HEK293 (cell line): ENCODE results near the gene ZC3H11A.

Experiments used
- CTCF ChIA-PET: fragments of 350-600 bp; formaldehyde crosslinking; extraction: SDS; loops from one replicate; lab custom pipeline; 2021; ENCODE audit warnings: antibody characterized with exemption; lab: Yijun Ruan, JAX
- POLR2A ChIA-PET: fragments of 300-600 bp; formaldehyde crosslinking; extraction: SDS; loops from one replicate; lab custom pipeline; 2020; ENCODE audit warnings: antibody characterized with exemption, inconsistent platforms; lab: Yijun Ruan, JAX
- H3K27ac ChIP-seq: fragments of 200-500 bp; sonication (Bioruptor generic); 2 replicates; pipeline ENCODE4 v1.5.1; 2014; ENCODE audit warnings: low read depth, low read length, control low read depth, inconsistent platforms; ENCODE audit errors: extremely low read depth
- H3K36me3 ChIP-seq, 2 experiments: fragments of 200-500 bp in 1 of 2; sonication (Bioruptor generic) in 1 of 2; 1 replicate in 1 of 2; 2 replicates in 1 of 2; pipeline ENCODE4 v1.5.1; 2014 to 2017; ENCODE audit warnings: inconsistent platforms in 2 of 2, low read length in 2 of 2; ENCODE audit not compliant: control insufficient read depth in 2 of 2, insufficient read depth in 1 of 2
- H3K4me1 ChIP-seq: fragments of 200-500 bp; sonication (Bioruptor generic); 2 replicates; pipeline ENCODE4 v1.5.1; 2014; ENCODE audit warnings: mild to moderate bottlenecking, low read length, inconsistent platforms; ENCODE audit not compliant: control insufficient read depth, insufficient read depth
- H3K4me3 ChIP-seq: 2 replicates; pipeline ENCODE4 v1.5.1; 2011; ENCODE audit warnings: low read depth, mild to moderate bottlenecking, control low read depth, low read length, moderate library complexity
- H3K9me3 ChIP-seq: fragments of 200-500 bp; sonication (Bioruptor generic); 2 replicates; pipeline ENCODE4 v1.5.1; 2014; ENCODE audit warnings: low read depth, low read length, inconsistent platforms; ENCODE audit not compliant: control insufficient read depth, insufficient read depth
- GLI4 ChIP-seq: fragments of 450-650 bp; formaldehyde crosslinking; IDR thresholded peaks from 2 replicates; pipeline ENCODE4 v1.5.1; 2016; ENCODE audit warnings: missing biosample characterization, missing genetic modification characterization
- KLF16 ChIP-seq: fragments of 450-650 bp; formaldehyde crosslinking; IDR thresholded peaks from 2 replicates; pipeline ENCODE4 v1.5.1; 2017; ENCODE audit warnings: missing biosample characterization, missing genetic modification characterization
- KLF7 ChIP-seq: fragments of 450-650 bp; formaldehyde crosslinking; IDR thresholded peaks from 2 replicates; pipeline ENCODE4 v1.5.1; 2016; ENCODE audit warnings: missing biosample characterization, missing genetic modification characterization, borderline replicate concordance
- REPIN1 ChIP-seq: fragments of 450-650 bp; formaldehyde crosslinking; IDR thresholded peaks from 2 replicates; pipeline ENCODE4 v1.5.1; 2017; ENCODE audit warnings: missing biosample characterization, missing genetic modification characterization, low read depth
- ZNF174 ChIP-seq: fragments of 450-650 bp; formaldehyde crosslinking; IDR thresholded peaks from 2 replicates; pipeline ENCODE4 v1.5.0; 2017; ENCODE audit warnings: missing biosample characterization, mild to moderate bottlenecking, missing genetic modification characterization
- ZNF221 ChIP-seq: fragments of 450-650 bp; formaldehyde crosslinking; IDR thresholded peaks from 2 replicates; pipeline ENCODE4 v1.5.1; 2017; ENCODE audit warnings: missing biosample characterization, missing genetic modification characterization, borderline replicate concordance
- ZNF23 ChIP-seq: fragments of 450-650 bp; formaldehyde crosslinking; IDR thresholded peaks from 2 replicates; pipeline ENCODE4 v1.5.1; 2016; ENCODE audit warnings: missing biosample characterization, missing genetic modification characterization, borderline replicate concordance
- ZNF274 ChIP-seq, 2 experiments: fragments of 200-500 bp in 1 of 2; fragments of 450-650 bp in 1 of 2; sonication (Bioruptor generic) in 1 of 2; formaldehyde crosslinking in 1 of 2; IDR thresholded peaks; 2 replicates each; pipeline versions ENCODE4 v1.5.1 to v1.6.1; 2014 to 2016; ENCODE audit warnings: borderline replicate concordance in 1 of 2, inconsistent platforms in 1 of 2, low read length in 1 of 2, missing biosample characterization in 1 of 2, missing genetic modification characterization in 1 of 2
- ZNF544 ChIP-seq: fragments of 450-650 bp; formaldehyde crosslinking; IDR thresholded peaks from 2 replicates; pipeline ENCODE4 v1.5.0; 2017; ENCODE audit warnings: missing biosample characterization, missing genetic modification characterization
- ZNF596 ChIP-seq: fragments of 450-650 bp; IDR thresholded peaks from 2 replicates; pipeline ENCODE4 v1.5.0; 2018; ENCODE audit warnings: missing biosample characterization, mild to moderate bottlenecking, missing genetic modification characterization, moderate library complexity
- ZNF610 ChIP-seq: fragments of 450-650 bp; formaldehyde crosslinking; IDR thresholded peaks from 2 replicates; pipeline ENCODE4 v1.5.1; 2016; ENCODE audit warnings: missing biosample characterization, missing genetic modification characterization, borderline replicate concordance
- ZNF747 ChIP-seq: fragments of 450-650 bp; formaldehyde crosslinking; IDR thresholded peaks from 2 replicates; pipeline ENCODE4 v1.5.1; 2016; ENCODE audit warnings: missing biosample characterization, missing genetic modification characterization
- ZNF843 ChIP-seq: fragments of 450-650 bp; formaldehyde crosslinking; IDR thresholded peaks from 2 replicates; pipeline ENCODE4 v1.5.1; 2016; ENCODE audit warnings: missing biosample characterization, missing genetic modification characterization
- ZXDB ChIP-seq: fragments of 450-650 bp; formaldehyde crosslinking; IDR thresholded peaks from 2 replicates; pipeline ENCODE4 v1.5.1; 2016; ENCODE audit warnings: missing biosample characterization, missing genetic modification characterization
- TF ChIP-seq, protein P1 (sequence below): fragments of 450-650 bp; formaldehyde crosslinking; IDR thresholded peaks from 2 replicates; pipeline ENCODE4 v1.5.1; 2016; ENCODE audit warnings: missing biosample characterization, missing genetic modification characterization
- TF ChIP-seq, protein P2 (sequence below): fragments of 450-650 bp; formaldehyde crosslinking; conservative IDR thresholded peaks from 2 replicates; pipeline ENCODE4 v1.5.1; 2016; ENCODE audit warnings: low read depth, missing biosample characterization, missing genetic modification characterization
- TF ChIP-seq, protein P3 (sequence below): fragments of 450-650 bp; formaldehyde crosslinking; IDR thresholded peaks from 2 replicates; pipeline ENCODE4 v1.5.1; 2016; ENCODE audit warnings: missing biosample characterization, missing genetic modification characterization
- TF ChIP-seq, protein P4 (sequence below): fragments of 450-650 bp; formaldehyde crosslinking; IDR thresholded peaks from 2 replicates; pipeline ENCODE4 v1.5.1; 2016; ENCODE audit warnings: missing biosample characterization, missing genetic modification characterization

The ZC3H11A gene

DNA sequence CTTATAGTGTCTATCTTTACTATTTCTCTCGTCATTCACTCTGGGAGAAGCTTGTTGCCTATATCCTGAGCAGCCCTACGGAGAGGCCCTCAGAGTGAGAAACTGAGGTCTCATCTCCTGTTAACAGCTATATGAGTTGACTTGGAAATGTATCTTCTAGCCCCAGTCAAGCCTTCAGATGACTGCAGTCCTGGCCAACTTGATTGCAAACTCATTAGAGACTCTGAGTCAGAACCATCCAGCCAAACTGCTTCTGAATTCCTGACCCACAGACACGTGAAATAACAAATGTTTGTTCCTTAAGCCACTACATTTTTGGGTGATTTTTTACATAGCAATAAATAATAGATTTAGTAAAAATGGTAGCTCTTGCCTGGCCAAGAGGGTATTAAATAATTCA lies 3.9 kb upstream of the ZC3H11A start:
- no peaks in the 10 kb centered on the region for H3K4me1 ChIP-seq
- H3K9me3 ChIP-seq, result no peaks in the 10 kb centered on the region
- H3K36me3 ChIP-seq, result peaks cover 0 to 1% of the 10 kb centered on the region in 2 experiments; a peak in 1 of 3 replicates
- ChIA-PET CTCF (interaction anchor here (0.6 kb wide), 2 partner anchors 579 to 880 kb away, joined by 4 read pairs; no protein-coding TSS in a partner anchor), POLR2A (no interaction called here)
- TF ChIP-seq ZNF747 (no peak), REPIN1 (tag by site-specific recombination) (no peak), ZXDB (tag by site-specific recombination) (no peak), GLI4 (tag by site-specific recombination) (no peak), ZNF610 (no peak), KLF7 (tag by site-specific recombination) (no peak), ZNF221 (tag by site-specific recombination) (no peak), ZNF23 (tag by site-specific recombination) (no peak), ZNF596 (tag by site-specific recombination) (no peak), ZNF274 (IDR thresholded peaks at IDR 0.05; ENCODE audit: low read length) (no peak), ZNF274 (tag by site-specific recombination; IDR thresholded peaks at IDR 0.05; ENCODE audit: borderline replicate concordance) (no peak), ZNF843 (no peak), KLF16 (tag by site-specific recombination) (no peak), ZNF174 (tag by site-specific recombination) (no peak), ZNF544 (tag by site-specific recombination) (no peak)
- TF ChIP-seq, protein P1, sequence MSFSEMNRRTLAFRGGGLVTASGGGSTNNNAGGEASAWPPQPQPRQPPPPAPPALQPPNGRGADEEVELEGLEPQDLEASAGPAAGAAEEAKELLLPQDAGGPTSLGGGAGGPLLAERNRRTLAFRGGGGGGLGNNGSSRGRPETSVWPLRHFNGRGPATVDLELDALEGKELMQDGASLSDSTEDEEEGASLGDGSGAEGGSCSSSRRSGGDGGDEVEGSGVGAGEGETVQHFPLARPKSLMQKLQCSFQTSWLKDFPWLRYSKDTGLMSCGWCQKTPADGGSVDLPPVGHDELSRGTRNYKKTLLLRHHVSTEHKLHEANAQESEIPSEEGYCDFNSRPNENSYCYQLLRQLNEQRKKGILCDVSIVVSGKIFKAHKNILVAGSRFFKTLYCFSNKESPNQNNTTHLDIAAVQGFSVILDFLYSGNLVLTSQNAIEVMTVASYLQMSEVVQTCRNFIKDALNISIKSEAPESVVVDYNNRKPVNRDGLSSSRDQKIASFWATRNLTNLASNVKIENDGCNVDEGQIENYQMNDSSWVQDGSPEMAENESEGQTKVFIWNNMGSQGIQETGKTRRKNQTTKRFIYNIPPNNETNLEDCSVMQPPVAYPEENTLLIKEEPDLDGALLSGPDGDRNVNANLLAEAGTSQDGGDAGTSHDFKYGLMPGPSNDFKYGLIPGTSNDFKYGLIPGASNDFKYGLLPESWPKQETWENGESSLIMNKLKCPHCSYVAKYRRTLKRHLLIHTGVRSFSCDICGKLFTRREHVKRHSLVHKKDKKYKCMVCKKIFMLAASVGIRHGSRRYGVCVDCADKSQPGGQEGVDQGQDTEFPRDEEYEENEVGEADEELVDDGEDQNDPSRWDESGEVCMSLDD (tag by site-specific recombination), result no peak
- TF ChIP-seq, protein P2, sequence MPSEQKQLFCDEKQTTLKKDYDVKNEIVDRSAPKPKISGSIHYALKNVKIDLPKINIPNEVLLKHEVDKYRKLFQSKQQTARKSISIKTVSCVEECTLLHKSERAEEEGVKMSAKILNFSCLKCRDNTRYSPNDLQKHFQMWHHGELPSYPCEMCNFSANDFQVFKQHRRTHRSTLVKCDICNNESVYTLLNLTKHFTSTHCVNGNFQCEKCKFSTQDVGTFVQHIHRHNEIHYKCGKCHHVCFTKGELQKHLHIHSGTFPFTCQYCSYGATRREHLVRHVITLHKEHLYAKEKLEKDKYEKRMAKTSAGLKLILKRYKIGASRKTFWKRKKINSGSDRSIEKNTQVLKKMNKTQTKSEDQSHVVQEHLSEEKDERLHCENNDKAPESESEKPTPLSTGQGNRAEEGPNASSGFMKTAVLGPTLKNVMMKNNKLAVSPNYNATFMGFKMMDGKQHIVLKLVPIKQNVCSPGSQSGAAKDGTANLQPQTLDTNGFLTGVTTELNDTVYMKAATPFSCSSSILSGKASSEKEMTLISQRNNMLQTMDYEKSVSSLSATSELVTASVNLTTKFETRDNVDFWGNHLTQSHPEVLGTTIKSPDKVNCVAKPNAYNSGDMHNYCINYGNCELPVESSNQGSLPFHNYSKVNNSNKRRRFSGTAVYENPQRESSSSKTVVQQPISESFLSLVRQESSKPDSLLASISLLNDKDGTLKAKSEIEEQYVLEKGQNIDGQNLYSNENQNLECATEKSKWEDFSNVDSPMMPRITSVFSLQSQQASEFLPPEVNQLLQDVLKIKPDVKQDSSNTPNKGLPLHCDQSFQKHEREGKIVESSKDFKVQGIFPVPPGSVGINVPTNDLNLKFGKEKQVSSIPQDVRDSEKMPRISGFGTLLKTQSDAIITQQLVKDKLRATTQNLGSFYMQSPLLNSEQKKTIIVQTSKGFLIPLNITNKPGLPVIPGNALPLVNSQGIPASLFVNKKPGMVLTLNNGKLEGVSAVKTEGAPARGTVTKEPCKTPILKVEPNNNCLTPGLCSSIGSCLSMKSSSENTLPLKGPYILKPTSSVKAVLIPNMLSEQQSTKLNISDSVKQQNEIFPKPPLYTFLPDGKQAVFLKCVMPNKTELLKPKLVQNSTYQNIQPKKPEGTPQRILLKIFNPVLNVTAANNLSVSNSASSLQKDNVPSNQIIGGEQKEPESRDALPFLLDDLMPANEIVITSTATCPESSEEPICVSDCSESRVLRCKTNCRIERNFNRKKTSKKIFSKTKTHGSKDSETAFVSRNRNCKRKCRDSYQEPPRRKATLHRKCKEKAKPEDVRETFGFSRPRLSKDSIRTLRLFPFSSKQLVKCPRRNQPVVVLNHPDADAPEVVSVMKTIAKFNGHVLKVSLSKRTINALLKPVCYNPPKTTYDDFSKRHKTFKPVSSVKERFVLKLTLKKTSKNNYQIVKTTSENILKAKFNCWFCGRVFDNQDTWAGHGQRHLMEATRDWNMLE (tag by site-specific recombination), result no peak
- TF ChIP-seq, protein P3, sequence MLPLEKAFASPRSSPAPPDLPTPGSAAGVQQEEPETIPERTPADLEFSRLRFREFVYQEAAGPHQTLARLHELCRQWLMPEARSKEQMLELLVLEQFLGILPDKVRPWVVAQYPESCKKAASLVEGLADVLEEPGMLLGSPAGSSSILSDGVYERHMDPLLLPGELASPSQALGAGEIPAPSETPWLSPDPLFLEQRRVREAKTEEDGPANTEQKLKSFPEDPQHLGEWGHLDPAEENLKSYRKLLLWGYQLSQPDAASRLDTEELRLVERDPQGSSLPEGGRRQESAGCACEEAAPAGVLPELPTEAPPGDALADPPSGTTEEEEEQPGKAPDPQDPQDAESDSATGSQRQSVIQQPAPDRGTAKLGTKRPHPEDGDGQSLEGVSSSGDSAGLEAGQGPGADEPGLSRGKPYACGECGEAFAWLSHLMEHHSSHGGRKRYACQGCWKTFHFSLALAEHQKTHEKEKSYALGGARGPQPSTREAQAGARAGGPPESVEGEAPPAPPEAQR (tag by site-specific recombination), result no peak
- TF ChIP-seq, protein P4, sequence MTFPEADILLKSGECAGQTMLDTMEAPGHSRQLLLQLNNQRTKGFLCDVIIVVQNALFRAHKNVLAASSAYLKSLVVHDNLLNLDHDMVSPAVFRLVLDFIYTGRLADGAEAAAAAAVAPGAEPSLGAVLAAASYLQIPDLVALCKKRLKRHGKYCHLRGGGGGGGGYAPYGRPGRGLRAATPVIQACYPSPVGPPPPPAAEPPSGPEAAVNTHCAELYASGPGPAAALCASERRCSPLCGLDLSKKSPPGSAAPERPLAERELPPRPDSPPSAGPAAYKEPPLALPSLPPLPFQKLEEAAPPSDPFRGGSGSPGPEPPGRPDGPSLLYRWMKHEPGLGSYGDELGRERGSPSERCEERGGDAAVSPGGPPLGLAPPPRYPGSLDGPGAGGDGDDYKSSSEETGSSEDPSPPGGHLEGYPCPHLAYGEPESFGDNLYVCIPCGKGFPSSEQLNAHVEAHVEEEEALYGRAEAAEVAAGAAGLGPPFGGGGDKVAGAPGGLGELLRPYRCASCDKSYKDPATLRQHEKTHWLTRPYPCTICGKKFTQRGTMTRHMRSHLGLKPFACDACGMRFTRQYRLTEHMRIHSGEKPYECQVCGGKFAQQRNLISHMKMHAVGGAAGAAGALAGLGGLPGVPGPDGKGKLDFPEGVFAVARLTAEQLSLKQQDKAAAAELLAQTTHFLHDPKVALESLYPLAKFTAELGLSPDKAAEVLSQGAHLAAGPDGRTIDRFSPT (tag by site-specific recombination), result no peak
- TF ChIP-seq, all 188 proteins: peak for 0
- Histone ChIP-seq H3K27ac (no peak overlapping the region), H3K4me3 (no peak overlapping the region)
